HG03039 (cell line): ENCODE measurements around the gene SERP1.

ENCODE experiments used
- ATAC-seq: cut with Tn5 transposase; IDR thresholded peaks from one replicate; pipeline ENCODE4 v1.9.1; 2021; ENCODE audit warnings: mild to moderate bottlenecking, moderate library complexity; ENCODE audit not compliant: unreplicated experiment

Gene SERP1

GRCh38 chr3:150546226-150547044 is at the start of gene SERP1, which contains the start of gene EIF2A:
Gene SERP1, minus strand, starts transcription at chr3:150546496. Its CDS starts 361 bp downstream, at chr3:150546135.
Gene EIF2A, plus strand, starts transcription at chr3:150546787. Its CDS starts 16 bp downstream, at chr3:150546803.
- ATAC-seq = peak; percentile 90

- ATAC-seq = no peak
These were observed 47.9 kb upstream of the SERP1 start for GRCh38 chr3:150594150-150594549.

- no peak for ATAC-seq
These were observed 43.5 kb upstream of the SERP1 start for GRCh38 chr3:150589759-150590158.

DNA sequence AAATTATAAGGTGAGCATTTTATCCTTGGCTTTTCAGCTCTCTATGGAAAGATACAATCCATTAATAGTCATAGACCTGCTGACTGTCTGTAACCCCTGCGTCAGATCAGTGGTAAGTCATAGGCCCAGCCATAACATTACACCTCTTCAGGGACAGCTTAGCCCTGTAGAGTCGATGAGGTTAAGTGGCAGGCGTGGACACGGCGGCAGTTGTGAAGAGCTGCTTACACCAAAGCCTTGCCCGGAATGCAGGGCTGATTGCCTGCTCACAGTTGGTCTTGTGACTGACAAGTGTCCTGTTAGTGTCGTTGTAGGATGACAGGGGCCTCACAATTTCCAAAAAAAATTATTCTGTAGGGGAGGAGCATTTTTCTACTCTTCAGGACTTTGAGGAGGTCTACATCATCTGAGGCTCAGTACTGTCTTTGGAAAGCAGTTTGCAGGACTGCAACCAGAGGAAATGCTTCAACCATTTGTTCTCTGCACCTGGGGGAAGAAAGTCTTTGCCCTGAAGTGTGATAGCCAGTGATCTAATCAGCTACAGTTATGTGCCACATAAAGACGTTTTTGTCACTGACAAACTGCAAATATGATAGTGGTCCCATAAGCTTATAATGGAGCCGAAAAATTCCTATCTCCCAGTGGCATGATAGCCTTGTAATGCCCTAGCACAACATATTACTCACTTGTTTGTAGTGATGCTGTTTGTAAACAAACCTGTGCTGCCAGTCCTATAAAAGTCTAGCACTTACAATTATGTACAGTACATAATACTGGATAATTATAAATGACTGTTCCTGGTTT is 41.9 kb upstream of the SERP1 start:
- ATAC-seq = no peak

DNA sequence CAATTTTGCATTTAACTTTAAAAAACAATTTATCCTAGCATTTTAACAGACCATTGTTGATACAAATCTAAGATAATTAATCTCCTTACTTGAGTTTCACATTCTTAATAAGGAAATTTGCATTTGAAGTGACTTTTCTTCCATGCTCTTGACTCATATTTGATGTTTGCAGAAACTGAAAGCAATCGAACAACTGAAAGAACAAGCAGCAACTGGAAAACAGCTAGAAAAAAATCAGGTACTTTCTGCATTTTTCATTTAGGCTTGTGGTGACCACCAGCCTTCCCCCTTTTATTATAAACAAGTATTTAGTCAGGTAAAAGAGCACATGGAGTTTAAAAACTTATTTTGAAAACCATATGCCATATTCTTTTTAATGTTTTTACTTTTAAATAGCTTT is 36.7 kb upstream of the SERP1 start:
- no peak for ATAC-seq

DNA sequence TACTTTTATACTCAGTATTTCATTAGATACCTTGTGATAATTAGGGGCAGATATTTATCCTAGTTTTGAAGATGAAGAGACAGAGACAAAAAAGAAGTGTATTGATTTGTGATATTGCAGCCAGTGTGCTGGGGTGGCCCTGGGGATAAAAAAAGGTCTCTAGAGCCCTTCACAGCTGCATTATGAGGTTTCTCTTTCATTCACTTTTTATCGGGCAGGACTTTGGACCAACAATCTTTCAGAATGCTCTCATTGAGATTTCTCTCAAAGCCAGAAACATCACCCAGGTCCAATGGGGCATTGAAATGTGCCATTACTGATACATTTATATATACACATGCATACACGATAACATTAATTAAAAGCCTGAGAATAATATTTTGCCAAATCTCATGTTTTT is 36.3 kb upstream of the SERP1 start:
- peak; percentile 43 for ATAC-seq

GRCh38 chr3:150581174-150581573 is 34.9 kb upstream of the SERP1 start:
- ATAC-seq = no peak

DNA sequence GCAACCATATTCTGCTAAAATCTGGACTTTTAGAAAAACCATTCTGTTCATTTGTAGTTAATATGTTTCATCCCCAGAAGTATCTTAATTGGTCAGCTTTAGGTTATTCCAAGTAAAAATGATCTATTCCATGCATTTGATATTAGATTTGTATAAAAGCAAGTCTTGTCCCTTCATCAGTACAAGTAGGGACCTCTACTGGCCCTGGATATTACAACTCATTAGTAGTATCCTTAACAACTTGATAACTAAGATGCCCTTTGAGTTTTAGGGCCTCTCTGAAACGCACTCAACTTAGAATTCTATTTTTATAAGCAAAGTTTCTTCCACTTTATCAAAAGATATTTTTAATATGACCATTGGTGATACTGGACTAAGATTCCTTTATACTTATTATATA is 31.6 kb upstream of the SERP1 start:
- ATAC-seq = no peak

DNA sequence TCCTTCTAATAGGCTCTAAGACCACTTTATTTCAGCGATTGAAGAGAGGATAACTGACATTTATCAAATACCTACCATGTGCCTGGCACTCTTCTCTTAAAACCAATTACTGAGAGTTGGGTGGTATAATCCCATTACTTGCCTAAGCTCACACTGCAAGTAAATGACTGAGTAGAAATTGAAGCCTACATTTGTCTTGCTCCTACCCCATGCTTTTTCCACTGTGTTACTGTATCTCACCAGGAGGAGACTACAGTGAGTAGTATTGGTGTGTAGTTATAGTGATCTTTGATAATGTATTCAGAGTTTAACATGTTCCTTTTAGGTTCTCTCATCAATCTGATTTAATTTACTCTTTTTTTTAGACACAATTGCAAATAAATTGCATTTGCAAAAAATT is 21.0 kb upstream of the SERP1 start:
- no peak for ATAC-seq

DNA sequence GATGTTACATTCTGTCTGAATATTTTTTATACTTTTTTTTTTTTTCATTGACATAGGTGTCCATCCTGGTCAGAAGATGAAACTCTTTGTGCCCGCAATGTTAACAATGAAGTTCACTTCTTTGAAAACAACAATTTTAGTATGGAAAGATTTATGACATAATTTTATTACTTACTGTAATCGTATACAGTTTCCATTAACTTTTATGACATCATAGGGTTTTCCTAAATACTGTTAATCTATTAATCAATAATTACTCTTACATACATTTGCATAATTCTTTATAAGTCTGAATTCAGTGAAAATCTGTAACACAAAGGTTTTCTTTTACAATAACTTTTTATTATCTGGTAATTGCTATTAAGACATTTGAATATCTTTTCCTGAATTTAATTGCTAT is 17.9 kb upstream of the SERP1 start:
- no peak for ATAC-seq

GRCh38 chr3:150557725-150558124 is 11.4 kb upstream of the SERP1 start:
- no peak for ATAC-seq

- ATAC-seq = no peak
These were observed 10.5 kb upstream of the SERP1 start for GRCh38 chr3:150556792-150557191.

- no peak for ATAC-seq
These were observed 9.7 kb upstream of the SERP1 start for GRCh38 chr3:150555859-150556436.

DNA sequence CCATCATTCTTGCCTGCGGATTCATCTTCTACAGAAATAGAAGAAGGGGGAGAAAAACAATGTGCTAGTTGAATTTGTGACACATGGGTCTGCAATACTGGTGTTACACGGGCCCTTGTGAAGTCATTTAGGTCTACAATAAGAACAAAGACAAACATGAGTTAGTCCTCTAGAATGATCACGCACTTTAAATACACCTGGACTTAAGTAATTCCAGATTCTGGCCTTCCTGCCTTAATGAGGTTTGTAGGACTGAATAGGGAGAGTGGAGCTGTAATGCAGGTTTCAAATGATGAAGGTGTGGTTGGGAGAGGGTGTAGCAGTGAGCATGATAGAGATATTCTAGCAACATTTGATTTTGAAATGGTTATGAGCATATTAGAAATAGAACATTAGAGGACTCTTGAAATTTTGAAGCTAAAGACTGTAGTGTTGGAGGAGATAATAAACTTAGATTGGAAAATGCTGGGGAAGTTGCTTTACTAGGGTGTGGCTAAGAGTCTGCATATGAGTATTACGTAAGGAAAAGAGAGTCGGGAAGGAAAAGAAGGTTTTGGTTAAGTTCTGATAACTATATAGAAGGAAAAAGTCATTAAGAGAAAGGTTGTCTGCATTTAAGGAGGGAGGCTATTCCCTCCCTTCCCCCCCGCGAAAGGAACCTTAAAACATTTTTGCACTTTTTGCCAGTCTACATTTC is 897 bp upstream of the SERP1 start:
- no peak for ATAC-seq

- ATAC-seq = peak; percentile 8
These were observed 674 bp downstream of the SERP1 start for GRCh38 chr3:150545419-150546225.

GRCh38 chr3:150544726-150545125 is 1.6 kb downstream of the SERP1 start:
- no peak for ATAC-seq

DNA sequence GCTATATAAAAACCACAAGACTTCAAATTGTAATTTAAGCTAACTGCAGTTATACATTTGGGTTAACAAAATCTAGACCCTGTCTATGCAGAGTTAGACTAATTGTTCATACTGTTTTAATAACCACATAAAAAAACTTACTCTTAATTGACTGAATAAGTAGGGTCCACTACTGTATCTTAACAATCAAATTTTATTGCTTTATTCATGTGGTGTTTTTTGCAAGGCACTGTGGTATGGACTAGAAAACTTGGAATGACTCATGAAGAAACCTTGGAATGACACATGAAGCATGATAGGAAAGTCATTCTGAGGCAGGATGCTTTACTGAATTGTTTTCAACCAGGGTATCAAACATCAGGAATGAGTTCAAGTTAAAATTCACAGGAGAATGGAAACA is 2.3 kb downstream of the SERP1 start:
- ATAC-seq = no peak

GRCh38 chr3:150543531-150543930 is 2.8 kb downstream of the SERP1 start:
- ATAC-seq = no peak

DNA sequence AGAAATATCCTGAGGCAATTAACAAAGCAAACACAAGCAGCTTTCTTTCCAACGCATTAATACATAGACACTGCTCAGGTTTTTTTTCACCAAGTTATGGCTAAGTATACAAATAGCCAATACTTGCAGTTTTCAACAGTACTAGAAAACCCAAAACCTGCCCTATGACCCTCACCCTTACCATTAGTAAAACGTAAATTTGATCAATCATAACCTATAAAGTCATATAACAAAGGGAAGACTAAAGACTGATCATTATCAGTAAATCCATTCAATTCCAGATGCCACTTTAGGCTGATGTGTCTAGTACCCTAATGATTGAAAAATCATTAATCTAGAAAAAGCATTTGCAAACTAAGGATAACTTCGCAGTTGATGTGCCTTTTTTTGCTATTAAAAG is 3.2 kb downstream of the SERP1 start:
- ATAC-seq = no peak

DNA sequence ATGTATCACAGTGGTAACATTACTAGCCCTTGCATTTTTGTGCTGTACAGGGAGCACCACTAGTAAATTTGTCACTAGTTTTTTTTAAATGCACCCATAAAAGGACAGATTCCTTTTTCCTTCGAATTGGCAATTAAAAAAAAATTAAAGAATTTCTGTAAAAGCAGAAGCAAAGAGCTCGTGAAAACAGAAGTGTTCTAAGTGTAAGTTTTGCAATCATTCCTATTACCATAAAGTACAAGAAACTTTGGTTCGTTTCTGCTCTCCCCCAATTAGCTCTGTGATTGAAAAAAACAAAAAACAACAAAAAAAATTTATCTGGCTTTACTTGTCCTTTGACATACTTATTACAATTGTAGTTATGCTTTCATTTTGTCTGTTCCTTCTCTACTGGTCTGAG is 5.3 kb downstream of the SERP1 start:
- ATAC-seq = no peak
